HepG2 (cell line): Measurements from ENCODE around the gene TSKU. TPM values are rescaled to one million over a fixed set of nuclear protein-coding genes. Genes with fewer than 3 reads are reported as not detected.

ENCODE experiments used
- ATAD3A ChIP-seq: sonication (generic); formaldehyde crosslinking; IDR thresholded peaks from 2 replicates; pipeline ENCODE4 v1.4.0; 2020; ENCODE audit warnings: missing genetic modification reagents
- ATF6 ChIP-seq: sonication (generic); formaldehyde crosslinking; conservative IDR thresholded peaks from 2 replicates; pipeline ENCODE4 v1.4.0; 2020; ENCODE audit warnings: missing genetic modification reagents
- CEBPZ ChIP-seq: IDR thresholded peaks from 2 replicates; pipeline ENCODE4 v1.6.1; 2012; ENCODE audit warnings: low read length, improper control_type of control experiment
- CENPX ChIP-seq: sonication (generic); formaldehyde crosslinking; IDR thresholded peaks from 2 replicates; pipeline ENCODE4 v1.9.0; 2021; ENCODE audit warnings: mild to moderate bottlenecking, missing genetic modification reagents, moderate library complexity
- E2F1 ChIP-seq: sonication (generic); formaldehyde crosslinking; IDR thresholded peaks from 2 replicates; pipeline ENCODE4 v1.5.0; 2020; ENCODE audit warnings: missing genetic modification reagents
- HNF1B ChIP-seq: sonication (generic); formaldehyde crosslinking; IDR thresholded peaks from 2 replicates; pipeline ENCODE4 v1.5.1; 2020; ENCODE audit warnings: mild to moderate bottlenecking, moderate library complexity, missing genetic modification reagents
- MEIS1 ChIP-seq: sonication (generic); formaldehyde crosslinking; IDR thresholded peaks from 2 replicates; pipeline ENCODE4 v1.9.0; 2021; ENCODE audit warnings: mild to moderate bottlenecking, missing genetic modification reagents, moderate library complexity, borderline replicate concordance
- NRL ChIP-seq: sonication (generic); formaldehyde crosslinking; IDR thresholded peaks from 2 replicates; pipeline ENCODE4 v1.5.0; 2020; ENCODE audit warnings: missing genetic modification reagents, mild to moderate bottlenecking, moderate library complexity, borderline replicate concordance
- POLR2G ChIP-seq: fragments of 200-400 bp; formaldehyde crosslinking; IDR thresholded peaks from 2 replicates; pipeline ENCODE4 v1.6.1; 2018; ENCODE audit warnings: mild to moderate bottlenecking, low read depth, low read length, moderate library complexity
- RCOR2 ChIP-seq: IDR thresholded peaks from 2 replicates; pipeline ENCODE4 v1.6.1; 2016; ENCODE audit warnings: missing biosample characterization, missing genetic modification reagents
- STAT5B ChIP-seq: sonication (generic); formaldehyde crosslinking; IDR thresholded peaks from 2 replicates; pipeline ENCODE4 v1.4.0; 2020; ENCODE audit warnings: missing genetic modification reagents
- TEF ChIP-seq: sonication (generic); formaldehyde crosslinking; IDR thresholded peaks from 2 replicates; pipeline ENCODE4 v1.5.0; 2020; ENCODE audit warnings: missing genetic modification reagents
- ZNF18 ChIP-seq: sonication (generic); formaldehyde crosslinking; IDR thresholded peaks from 2 replicates; pipeline ENCODE4 v1.8.0; 2022; ENCODE audit warnings: mild to moderate bottlenecking, missing genetic modification reagents; ENCODE audit not compliant: insufficient replicate concordance
- ZNF33B ChIP-seq: sonication (generic); formaldehyde crosslinking; IDR thresholded peaks from 2 replicates; pipeline ENCODE4 v1.5.1; 2020; ENCODE audit warnings: mild to moderate bottlenecking, missing genetic modification reagents
- ZNF44 ChIP-seq: sonication (generic); formaldehyde crosslinking; IDR thresholded peaks from 2 replicates; pipeline ENCODE4 v1.5.1; 2020; ENCODE audit warnings: mild to moderate bottlenecking, missing genetic modification reagents
- polyA plus RNA-seq, 8 experiments: library from polyadenylated mRNA; depleted of rRNA in 3 of 8; stranded (reverse) in 7 of 8; unstranded in 1 of 8; fragments of >200 nt; fragmentation: Illumina TruSeq in 4 of 8; extraction: Trizol in 4 of 8; gene quantifications; 2 replicates each; pipeline versions ENCODE4 v1.2.1 to v1.2.3, GENCODE V29; 2011 to 2016; ENCODE audit warnings: low read depth in 4 of 8, missing spikeins in 1 of 8, mixed read lengths in 1 of 8; ENCODE audit not compliant: insufficient read depth in 1 of 8
- total RNA-seq, 5 experiments: library from RNA; depleted of rRNA; stranded (reverse); fragments of >200 nt; fragmentation: Illumina TruSeq; extraction: Trizol; gene quantifications; 2 replicates each; pipeline ENCODE4 v1.2.3, GENCODE V29; 2016; ENCODE audit warnings: low read depth in 1 of 5

Gene TSKU
- total and polyA plus RNA-seq, 2 of the 13 experiments (the other 11 are each of a cell fraction or from before 2014, with no cell fraction given), result 20.3 to 21.4 TPM

GRCh38 chr11:76769645-76770586, 13.2 kb upstream of the TSKU start (continued):
- TF ChIP-seq HNF1B (CRISPR knock-in tag), result peak; percentile 68; the same call in 1 of the 2 replicates
- no peak for TF ChIP-seq E2F1 (CRISPR knock-in tag)
- peak; percentile 66; the same call in 1 of the 2 replicates for TF ChIP-seq NRL (CRISPR knock-in tag)
- peak; percentile 55 for TF ChIP-seq ZNF18 (CRISPR knock-in tag)
- no peak for TF ChIP-seq ATF6 (CRISPR knock-in tag)
- no peak for TF ChIP-seq CENPX (CRISPR knock-in tag)
- TF ChIP-seq ZNF44 (CRISPR knock-in tag), result no peak
- TF ChIP-seq CEBPZ, result no peak
- TF ChIP-seq TEF (CRISPR knock-in tag), result no peak
- no peak for TF ChIP-seq ATAD3A
- TF ChIP-seq RCOR2, result peak; percentile 53; the same call in 1 of the 2 replicates
- TF ChIP-seq ZNF33B (CRISPR knock-in tag), result no peak
- no peak; the same call in none of the 2 replicates for TF ChIP-seq POLR2G
- no peak for TF ChIP-seq MEIS1
- TF ChIP-seq STAT5B (CRISPR knock-in tag), result no peak
